ENCODE measurements around the gene KCNIP3.
"Not testable (repeated sequence)": the region's sequence is repeated elsewhere in the genome, so short reads cannot be mapped to it uniquely, and the experiment has no call there.

Gene KCNIP3

GRCh38 chr2:95427196-95427867 lies 130.2 kb downstream of the KCNIP3 start:
- not testable (repeated sequence) for H3K36me3 ChIP-seq (ENCODE audit: low read depth); H3K27me3 ChIP-seq (ENCODE audit: insufficient read depth, poor library complexity, severe bottlenecking); H3K4me1 ChIP-seq (ENCODE audit: insufficient read depth, poor library complexity, severe bottlenecking); ATAC-seq (ENCODE audit: low read depth); H3K4me3 ChIP-seq (ENCODE audit: severe bottlenecking); H3K27ac ChIP-seq (ENCODE audit: poor library complexity, severe bottlenecking); H3K9me3 ChIP-seq (ENCODE audit: severe bottlenecking); DNase-seq (ENCODE audit: low spot score)

- H3K4me1 ChIP-seq (ENCODE audit: insufficient read depth, poor library complexity, severe bottlenecking); H3K27ac ChIP-seq (ENCODE audit: poor library complexity, severe bottlenecking); ATAC-seq (ENCODE audit: low read depth); H3K4me3 ChIP-seq (ENCODE audit: severe bottlenecking); H3K27me3 ChIP-seq (ENCODE audit: insufficient read depth, poor library complexity, severe bottlenecking); H3K36me3 ChIP-seq (ENCODE audit: low read depth); H3K9me3 ChIP-seq (ENCODE audit: severe bottlenecking); DNase-seq (ENCODE audit: low spot score): not testable (repeated sequence)
These were observed 132.8 kb downstream of the KCNIP3 start for GRCh38 chr2:95429748-95430467.

- not testable (repeated sequence) for H3K4me1 ChIP-seq (ENCODE audit: insufficient read depth, poor library complexity, severe bottlenecking); H3K27ac ChIP-seq (ENCODE audit: poor library complexity, severe bottlenecking); DNase-seq (ENCODE audit: low spot score)
These were observed 136.2 kb downstream of the KCNIP3 start for GRCh38 chr2:95433373-95433772.

GRCh38 chr2:95433973-95434372 lies 136.8 kb downstream of the KCNIP3 start:
- not testable (repeated sequence) for H3K27me3 ChIP-seq (ENCODE audit: insufficient read depth, poor library complexity, severe bottlenecking); H3K4me1 ChIP-seq (ENCODE audit: insufficient read depth, poor library complexity, severe bottlenecking); H3K36me3 ChIP-seq (ENCODE audit: low read depth); DNase-seq (ENCODE audit: low spot score); H3K9me3 ChIP-seq (ENCODE audit: severe bottlenecking); H3K4me3 ChIP-seq (ENCODE audit: severe bottlenecking); H3K27ac ChIP-seq (ENCODE audit: poor library complexity, severe bottlenecking); ATAC-seq (ENCODE audit: low read depth)

More at GRCh38 chr2:95433373-95433772, 136.2 kb downstream of the KCNIP3 start:
- not testable (repeated sequence) for H3K4me3 ChIP-seq (ENCODE audit: severe bottlenecking); H3K36me3 ChIP-seq (ENCODE audit: low read depth); H3K9me3 ChIP-seq (ENCODE audit: severe bottlenecking); H3K27me3 ChIP-seq (ENCODE audit: insufficient read depth, poor library complexity, severe bottlenecking); ATAC-seq (ENCODE audit: low read depth)

- H3K4me1 ChIP-seq (ENCODE audit: insufficient read depth, poor library complexity, severe bottlenecking); H3K36me3 ChIP-seq (ENCODE audit: low read depth); H3K4me3 ChIP-seq (ENCODE audit: severe bottlenecking); H3K27me3 ChIP-seq (ENCODE audit: insufficient read depth, poor library complexity, severe bottlenecking); H3K9me3 ChIP-seq (ENCODE audit: severe bottlenecking); H3K27ac ChIP-seq (ENCODE audit: poor library complexity, severe bottlenecking): not testable (repeated sequence)
- peak; percentile 93 for DNase-seq (ENCODE audit: low spot score)
- ATAC-seq (ENCODE audit: low read depth), result peak; percentile 99
These were observed 137.4 kb downstream of the KCNIP3 start for GRCh38 chr2:95434507-95435076.

GRCh38 chr2:95435162-95435871 lies 138.2 kb downstream of the KCNIP3 start:
- H3K4me3 ChIP-seq (ENCODE audit: severe bottlenecking); H3K4me1 ChIP-seq (ENCODE audit: insufficient read depth, poor library complexity, severe bottlenecking); DNase-seq (ENCODE audit: low spot score); ATAC-seq (ENCODE audit: low read depth); H3K27me3 ChIP-seq (ENCODE audit: insufficient read depth, poor library complexity, severe bottlenecking); H3K27ac ChIP-seq (ENCODE audit: poor library complexity, severe bottlenecking); H3K36me3 ChIP-seq (ENCODE audit: low read depth); H3K9me3 ChIP-seq (ENCODE audit: severe bottlenecking): not testable (repeated sequence)
